Cerebellar nuclear complex (tissue), 1 donor: ENCODE measurements around the gene PARM1.

Experiments
- DNase-seq, 2 experiments: peaks; one replicate each; lab custom pipeline; 2025; lab: John Stamatoyannopoulos, UW

The PARM1 gene

GRCh38 chr4:75080888-75081287 lies 148.0 kb downstream of the PARM1 start:
- DNase-seq, result no peak

- no peak for DNase-seq
Observed at GRCh38 chr4:75081561-75081960, 148.6 kb downstream of the PARM1 start.

GRCh38 chr4:75087416-75087815 lies 154.5 kb downstream of the PARM1 start:
- no peak for DNase-seq

- DNase-seq, result no peak
Observed at GRCh38 chr4:75087865-75088264, 154.9 kb downstream of the PARM1 start.

GRCh38 chr4:75089206-75089605 lies 156.3 kb downstream of the PARM1 start:
- DNase-seq, result no peak

- no peak for DNase-seq
Observed at GRCh38 chr4:75099321-75099720, 166.4 kb downstream of the PARM1 start.
